ENCODE measurements around the gene SINHCAF. TPM values are rescaled to one million over a fixed set of nuclear protein-coding genes. Genes with fewer than 3 reads are reported as not detected.

The SINHCAF gene
- total RNA-seq, 1 experiment from 2014 or later = 179 TPM

- H3K27ac ChIP-seq (ENCODE audit: low read depth, low read length) = no peak overlapping the region
- no peaks in the 10 kb centered on the region for H3K9me2 ChIP-seq (ENCODE audit: insufficient read depth)
- TF ChIP-seq RAD21 (IDR thresholded peaks at IDR 0.05; ENCODE audit: low read depth) (no peak), CEBPB (IDR thresholded peaks at IDR 0.05; ENCODE audit: low read depth) (no peak), JUND (IDR thresholded peaks at IDR 0.05) (no peak), SP1 (IDR thresholded peaks at IDR 0.05; ENCODE audit: low read depth) (no peak), FOSL1 (IDR thresholded peaks at IDR 0.05; ENCODE audit: low read depth) (no peak), MAX (IDR thresholded peaks at IDR 0.05) (no peak), REST (IDR thresholded peaks at IDR 0.05; ENCODE audit: low read depth) (no peak), SRF (IDR thresholded peaks at IDR 0.05; ENCODE audit: low read depth) (no peak), POLR2A (IDR thresholded peaks at IDR 0.05; ENCODE audit: borderline replicate concordance, extremely low read depth, insufficient read depth, insufficient read length) (no peak), ZNF274 (IDR thresholded peaks at IDR 0.05; ENCODE audit: low read depth, low read length) (no peak), ZFX (IDR thresholded peaks at IDR 0.05) (no peak), CTCF (IDR thresholded peaks at IDR 0.05 in 2 of 3, conservative IDR thresholded peaks at IDR 0.05 in 1 of 3; ENCODE audit: borderline replicate concordance in 1 of 3, insufficient read depth in 1 of 3, low read depth in 2 of 3, low read length in 2 of 3) (no peak), EGR1 (IDR thresholded peaks at IDR 0.05; ENCODE audit: low read depth) (no peak), EZH2 (IDR thresholded peaks at IDR 0.05) (no peak), ELF1 (IDR thresholded peaks at IDR 0.05; ENCODE audit: borderline replicate concordance, low read depth) (no peak), EZH2phosphoT487 (IDR thresholded peaks at IDR 0.05; ENCODE audit: borderline replicate concordance) (no peak), POLR2AphosphoS5 (IDR thresholded peaks at IDR 0.05; ENCODE audit: low read depth, low read length) (no peak)
- H3K9ac ChIP-seq (ENCODE audit: low read length) = no peak overlapping the region
- RAD21 ChIA-PET (ENCODE audit: low non-redundant PET in 1 of 2, low total read pairs in 2 of 2, uncharacterized antibody in 2 of 2, unreplicated experiment in 2 of 2) = no interaction called here
- no peaks in the 10 kb centered on the region for H3K4me1 ChIP-seq (ENCODE audit: control insufficient read depth in 1 of 2, insufficient read depth in 2 of 2, low read length in 2 of 2)
- peaks cover 98% of the 10 kb centered on the region for H3K79me2 ChIP-seq (ENCODE audit: insufficient read depth, low read length)
- no TSS peak for BruUV-seq (replicated peaks)
- POLR2A ChIA-PET = no interaction called here
- H4K20me1 ChIP-seq (ENCODE audit: insufficient read depth) = peaks cover 12% of the 10 kb centered on the region; the same call in 1 of the 2 replicates
- H3K4me3 ChIP-seq (replicated peaks in 1 of 2; ENCODE audit: low read depth in 1 of 2, low read length in 2 of 2) = no peak overlapping the region
- intact Hi-C loops (cut with micrococcal nuclease) = no loop called here
- CTCF ChIA-PET = interaction anchor here (1.0 to 1.2 kb wide), 2 partner anchors 16 to 27 kb away, joined by 3 to 5 read pairs; no protein-coding TSS in a partner anchor
- ATAC-seq = no peak
- no peak for DNase-seq (ENCODE audit: low read depth, low spot score)
- H3K9me3 ChIP-seq (ENCODE audit: control insufficient read depth in 1 of 2, insufficient read depth in 1 of 2, low read depth in 1 of 2, low read length in 2 of 2) = no peaks in the 10 kb centered on the region
- H3K4me2 ChIP-seq (ENCODE audit: low read length) = no peak overlapping the region
- H2AFZ ChIP-seq (ENCODE audit: low read depth, low read length, poor library complexity, severe bottlenecking) = no peak overlapping the region
- H3K36me3 ChIP-seq (ENCODE audit: control insufficient read depth in 1 of 2, insufficient read depth in 2 of 2, low read length in 2 of 2) = peaks cover 34 to 49% of the 10 kb centered on the region in 2 experiments
- H3K27me3 ChIP-seq (ENCODE audit: insufficient read depth, low read length) = no peaks in the 10 kb centered on the region
Measured at GRCh38 chr12:31298515-31298910, 27.4 kb downstream of the SINHCAF start.

All from HCT116 (cell line).